Endothelial cell (in vitro differentiated cells): ENCODE measurements around the gene AMDHD2. TPM values are rescaled to one million over a fixed set of nuclear protein-coding genes. Genes with fewer than 3 reads are reported as not detected.
A peak's percentile ranks its signal among the peaks of the same experiment; 100 is the strongest.

Experiments used
- DNase-seq: peaks from one replicate; pipeline ENCODE4 v3.0.0; 2021; ENCODE audit warnings: low spot score
- H3K27ac Mint-ChIP-seq: one replicate; pipeline ENCODE4 v1.8.0; 2021; ENCODE audit warnings: mixed read lengths, inconsistent platforms; ENCODE audit not compliant: unreplicated experiment
- H3K27me3 Mint-ChIP-seq: one replicate; pipeline ENCODE4 v1.8.0; 2021; ENCODE audit warnings: mild to moderate bottlenecking, moderate library complexity, mixed read lengths, inconsistent platforms; ENCODE audit not compliant: unreplicated experiment
- H3K36me3 Mint-ChIP-seq: one replicate; pipeline ENCODE4 v1.8.0; 2021; ENCODE audit warnings: mild to moderate bottlenecking, low read depth, mixed read lengths, inconsistent platforms; ENCODE audit not compliant: unreplicated experiment
- H3K4me1 Mint-ChIP-seq: one replicate; pipeline ENCODE4 v1.8.0; 2021; ENCODE audit warnings: mild to moderate bottlenecking, mixed read lengths, inconsistent platforms; ENCODE audit not compliant: unreplicated experiment
- H3K4me3 Mint-ChIP-seq: one replicate; pipeline ENCODE4 v1.8.0; 2021; ENCODE audit warnings: mild to moderate bottlenecking, mixed read lengths, inconsistent platforms; ENCODE audit not compliant: unreplicated experiment
- H3K9me3 Mint-ChIP-seq: one replicate; pipeline ENCODE4 v1.8.0; 2021; ENCODE audit warnings: mixed read lengths, inconsistent platforms; ENCODE audit not compliant: unreplicated experiment
- total RNA-seq: library from RNA; stranded (reverse); fragmentation: NEBNext Ultra II Directional; extraction: Animal tissue kit (Norgen Biotek cat#: 25700); gene quantifications from one replicate; pipeline ENCODE4 v1.2.1, GENCODE V29; 2021; ENCODE audit not compliant: unreplicated experiment
- TF ChIP-seq, protein P1 (sequence below): fragments of 200-600 bp; sonication (generic); IDR thresholded peaks from one replicate; pipeline ENCODE4 v1.5.0; 2021; ENCODE audit warnings: antibody characterized with exemption; ENCODE audit not compliant: unreplicated experiment

AMDHD2 gene
- total RNA-seq, 1 donor from 2014 or later: 53.3 TPM

DNA sequence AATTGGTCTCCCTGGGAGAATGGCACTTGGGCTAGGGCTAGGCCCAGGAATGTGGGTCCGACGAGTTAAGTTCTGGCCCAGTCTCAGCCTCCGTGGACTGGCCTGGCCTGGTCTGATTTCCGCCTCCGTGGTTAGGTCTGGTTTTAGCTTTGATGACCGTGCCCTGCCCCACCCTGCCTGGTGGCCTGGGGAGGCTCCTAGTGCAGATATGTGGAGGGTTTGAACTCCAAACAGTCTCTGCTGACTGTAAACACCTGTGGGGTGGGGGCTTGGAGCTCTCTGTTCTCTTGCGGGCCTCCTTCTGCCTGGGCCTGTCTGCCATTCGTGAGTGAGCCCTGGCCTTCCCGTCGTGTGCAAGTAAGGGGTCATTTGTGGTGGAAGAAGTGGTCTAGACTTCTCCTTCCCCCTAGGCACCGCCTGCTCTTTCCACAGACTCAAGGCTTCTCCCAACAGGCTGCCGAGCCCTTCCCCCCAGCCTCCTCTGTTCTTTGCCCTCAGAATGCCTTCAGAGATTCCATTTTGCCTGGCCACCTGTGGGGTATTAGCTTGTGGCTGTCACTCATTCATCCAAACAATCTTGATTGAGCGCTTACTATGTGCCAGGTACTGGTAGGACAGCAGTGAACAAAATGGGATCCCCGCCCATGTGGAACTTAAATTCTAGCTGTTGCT lies 4.9 kb upstream of the AMDHD2 start:
- TF ChIP-seq, protein P1, sequence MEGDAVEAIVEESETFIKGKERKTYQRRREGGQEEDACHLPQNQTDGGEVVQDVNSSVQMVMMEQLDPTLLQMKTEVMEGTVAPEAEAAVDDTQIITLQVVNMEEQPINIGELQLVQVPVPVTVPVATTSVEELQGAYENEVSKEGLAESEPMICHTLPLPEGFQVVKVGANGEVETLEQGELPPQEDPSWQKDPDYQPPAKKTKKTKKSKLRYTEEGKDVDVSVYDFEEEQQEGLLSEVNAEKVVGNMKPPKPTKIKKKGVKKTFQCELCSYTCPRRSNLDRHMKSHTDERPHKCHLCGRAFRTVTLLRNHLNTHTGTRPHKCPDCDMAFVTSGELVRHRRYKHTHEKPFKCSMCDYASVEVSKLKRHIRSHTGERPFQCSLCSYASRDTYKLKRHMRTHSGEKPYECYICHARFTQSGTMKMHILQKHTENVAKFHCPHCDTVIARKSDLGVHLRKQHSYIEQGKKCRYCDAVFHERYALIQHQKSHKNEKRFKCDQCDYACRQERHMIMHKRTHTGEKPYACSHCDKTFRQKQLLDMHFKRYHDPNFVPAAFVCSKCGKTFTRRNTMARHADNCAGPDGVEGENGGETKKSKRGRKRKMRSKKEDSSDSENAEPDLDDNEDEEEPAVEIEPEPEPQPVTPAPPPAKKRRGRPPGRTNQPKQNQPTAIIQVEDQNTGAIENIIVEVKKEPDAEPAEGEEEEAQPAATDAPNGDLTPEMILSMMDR: no peak
- Mint-ChIP-seq H3K27me3 (peaks cover 44% of the 10 kb centered on the region), H3K36me3 (peaks cover 21% of the 10 kb centered on the region), H3K9me3 (no peaks in the 10 kb centered on the region), H3K4me1 (peaks cover 53% of the 10 kb centered on the region), H3K4me3 (peak overlapping the region; percentile 97), H3K27ac (peak overlapping the region; percentile 89)
- DNase-seq: no peak

DNA sequence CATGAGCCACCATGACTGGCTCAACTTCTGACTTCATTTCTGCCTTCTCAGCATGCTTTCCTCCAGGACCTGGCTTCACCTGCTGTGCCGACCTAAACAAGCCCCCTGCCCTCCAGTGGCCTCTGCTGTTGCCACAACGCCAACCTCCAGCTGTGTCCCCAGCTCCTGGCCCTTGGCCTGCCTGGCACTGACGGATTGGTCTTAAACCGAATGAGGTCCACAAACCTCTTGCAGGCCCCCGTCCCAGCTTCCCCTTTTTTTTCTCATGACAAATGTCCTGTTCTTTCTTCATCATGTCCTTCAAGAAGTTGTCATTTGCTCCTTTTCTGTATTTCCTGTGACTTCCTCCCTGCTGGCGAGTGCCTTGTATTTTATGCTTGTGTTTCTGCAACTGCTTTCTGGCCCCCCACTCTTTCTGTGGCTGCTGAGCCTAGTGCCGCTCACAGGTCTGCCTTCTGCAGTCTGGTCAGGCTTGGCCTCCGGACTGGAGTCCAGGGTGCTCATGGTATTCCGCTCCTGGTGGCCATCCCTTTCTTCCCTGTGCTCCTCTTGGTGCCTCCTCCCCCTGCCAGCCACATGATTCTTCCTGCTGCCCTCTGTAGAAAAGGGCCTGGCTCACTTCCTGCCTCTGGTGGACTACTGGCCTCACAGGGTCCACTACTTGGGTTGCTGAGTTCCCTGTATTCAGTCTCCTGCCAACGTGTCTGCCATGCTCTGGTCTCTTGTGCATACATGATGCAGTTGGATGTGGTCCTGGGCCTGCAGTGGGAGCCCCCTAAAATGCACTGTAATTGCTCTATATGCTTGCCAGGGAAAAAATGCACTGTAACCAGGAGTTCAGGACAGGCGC lies 3.6 kb upstream of the AMDHD2 start:
- Mint-ChIP-seq H3K36me3 (peaks cover 21% of the 10 kb centered on the region), H3K4me3 (peak overlapping the region; percentile 97), H3K4me1 (peaks cover 52% of the 10 kb centered on the region), H3K27me3 (peaks cover 42% of the 10 kb centered on the region), H3K9me3 (no peaks in the 10 kb centered on the region), H3K27ac (peak overlapping the region; percentile 90)
- TF ChIP-seq, protein P1: no peak
- DNase-seq: no peak

DNA sequence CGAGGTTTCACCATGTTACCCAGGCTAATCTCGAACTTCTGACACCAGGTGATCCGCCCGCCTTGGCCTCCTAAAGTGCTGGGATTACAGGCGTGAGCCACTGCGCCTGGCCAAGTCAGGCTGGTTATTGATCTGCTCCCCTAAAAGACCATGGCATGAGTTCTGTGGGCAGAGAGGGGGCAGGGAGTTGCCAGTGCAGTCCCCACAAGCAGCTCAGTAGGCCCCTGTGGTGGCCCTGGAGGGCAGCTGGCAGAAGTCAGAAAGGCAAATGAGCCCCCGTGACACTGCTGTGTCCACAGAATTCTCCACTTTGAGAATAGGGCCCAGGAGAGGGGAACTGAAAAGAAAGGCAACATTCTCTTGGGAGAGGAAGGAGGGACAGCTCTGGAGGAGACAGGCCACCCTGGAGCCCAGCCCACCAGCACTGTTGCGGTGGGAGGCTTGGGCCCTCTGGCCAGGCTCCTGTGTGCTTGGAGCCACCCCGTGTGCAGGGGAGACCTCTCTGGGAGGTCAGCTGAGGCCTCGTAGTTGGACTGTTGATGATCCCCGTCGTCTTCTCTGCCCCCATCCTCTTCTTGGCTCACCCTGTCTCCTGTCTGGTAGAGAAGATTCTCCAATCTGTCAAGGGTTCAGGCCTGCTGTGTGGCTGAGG lies 2.1 kb upstream of the AMDHD2 start:
- peaks cover 21% of the 10 kb centered on the region for H3K36me3 Mint-ChIP-seq
- peaks cover 36% of the 10 kb centered on the region for H3K27me3 Mint-ChIP-seq
- H3K4me3 Mint-ChIP-seq: peak overlapping the region; percentile 73
- H3K9me3 Mint-ChIP-seq: no peaks in the 10 kb centered on the region
- no peak for DNase-seq
- no peak overlapping the region for H3K27ac Mint-ChIP-seq
- TF ChIP-seq, protein P1: no peak
- peaks cover 44% of the 10 kb centered on the region for H3K4me1 Mint-ChIP-seq

DNA sequence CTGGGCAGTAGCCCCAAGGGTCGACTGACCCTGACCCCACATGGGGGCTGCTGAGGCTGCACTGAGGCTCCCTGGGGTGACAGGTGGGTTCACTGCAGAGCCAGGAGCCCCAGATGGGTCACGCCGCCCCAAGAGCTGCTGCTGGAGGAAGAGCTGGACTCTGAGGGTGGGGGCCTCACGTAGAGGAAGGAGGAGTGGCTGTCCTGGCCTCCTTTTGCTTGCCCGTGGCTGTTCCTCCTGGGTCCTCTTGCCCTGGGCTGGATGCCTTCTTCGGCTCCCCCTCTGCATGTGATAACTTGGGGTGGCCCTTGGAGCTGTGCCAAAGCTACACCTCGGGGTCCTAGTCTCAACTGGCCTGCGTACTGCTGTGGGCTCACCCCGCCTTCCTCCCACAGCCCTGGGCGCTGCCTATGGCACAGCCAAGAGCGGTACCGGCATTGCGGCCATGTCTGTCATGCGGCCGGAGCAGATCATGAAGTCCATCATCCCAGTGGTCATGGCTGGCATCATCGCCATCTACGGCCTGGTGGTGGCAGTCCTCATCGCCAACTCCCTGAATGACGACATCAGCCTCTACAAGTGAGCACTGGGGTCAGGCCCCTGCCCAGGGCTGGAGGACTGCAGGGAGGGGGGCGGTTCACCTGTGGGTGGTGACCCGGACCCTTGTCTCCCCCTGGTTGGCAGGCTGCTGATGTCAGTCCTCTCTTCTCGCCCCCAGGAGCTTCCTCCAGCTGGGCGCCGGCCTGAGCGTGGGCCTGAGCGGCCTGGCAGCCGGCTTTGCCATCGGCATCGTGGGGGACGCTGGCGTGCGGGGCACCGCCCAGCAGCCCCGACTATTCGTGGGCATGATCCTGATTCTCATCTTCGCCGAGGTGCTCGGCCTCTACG lies 1.1 kb upstream of the AMDHD2 start:
- Mint-ChIP-seq H3K36me3 (peaks cover 21% of the 10 kb centered on the region), H3K9me3 (no peaks in the 10 kb centered on the region), H3K27ac (peak overlapping the region; percentile 92)

More for the DNA sequence above, 1.1 kb upstream of the AMDHD2 start:
- no peak for DNase-seq
- H3K27me3 Mint-ChIP-seq: peaks cover 36% of the 10 kb centered on the region
- H3K4me1 Mint-ChIP-seq: peaks cover 44% of the 10 kb centered on the region
- peak overlapping the region; percentile 86 for H3K4me3 Mint-ChIP-seq
- TF ChIP-seq, protein P1: no peak
